WTC11 (cell line): ENCODE measurements around the gene MALSU1. TPM values are rescaled to one million over a fixed set of nuclear protein-coding genes. Genes with fewer than 3 reads are reported as not detected.

ENCODE experiments used
- ATAC-seq: fragments of 200-7000 bp; cut with Tn5 transposase; 2 replicates; pipeline ENCODE4 v1.10.0; 2021; ENCODE audit warnings: mild to moderate bottlenecking, moderate library complexity
- CTCF ChIA-PET: fragments of 300-600 bp; sonication (Branson Sonifier 250); formaldehyde crosslinking; loops from one replicate; lab custom pipeline; 2021; ENCODE audit warnings: antibody characterized with exemption; lab: Charles Lee
- POLR2A ChIA-PET: fragments of 350-600 bp; sonication (Branson Sonifier 250); formaldehyde crosslinking; loops from one replicate; lab custom pipeline; 2021; ENCODE audit warnings: antibody characterized with exemption; lab: Charles Lee
- DNase-seq: peaks from one replicate; pipeline ENCODE4 v3.0.0; 2021; ENCODE audit warnings: low spot score
- H3K27ac Mint-ChIP-seq: 2 replicates; pipeline ENCODE4 v1.8.0; 2021; ENCODE audit warnings: mixed read lengths
- H3K27me3 Mint-ChIP-seq: 2 replicates; pipeline ENCODE4 v1.8.0; 2021; ENCODE audit warnings: low read depth, mild to moderate bottlenecking, moderate library complexity, mixed read lengths
- H3K36me3 Mint-ChIP-seq: 2 replicates; pipeline ENCODE4 v1.8.0; 2021; ENCODE audit warnings: mixed read lengths
- H3K4me1 Mint-ChIP-seq: 2 replicates; pipeline ENCODE4 v1.8.0; 2022; ENCODE audit warnings: mixed read lengths
- H3K4me3 Mint-ChIP-seq: 2 replicates; pipeline ENCODE4 v1.8.0; 2021; ENCODE audit warnings: mild to moderate bottlenecking, moderate library complexity, mixed read lengths
- H3K9me3 Mint-ChIP-seq: 2 replicates; pipeline ENCODE4 v1.8.0; 2021; ENCODE audit warnings: mixed read lengths
- CREB1 ChIP-seq: sonication (generic); formaldehyde crosslinking; IDR thresholded peaks from 2 replicates; pipeline ENCODE4 v1.8.0; 2023; ENCODE audit warnings: mild to moderate bottlenecking, missing genetic modification reagents
- CREM ChIP-seq: sonication (generic); formaldehyde crosslinking; IDR thresholded peaks from 2 replicates; pipeline ENCODE4 v1.8.1; 2022; ENCODE audit warnings: mild to moderate bottlenecking, missing genetic modification reagents, moderate library complexity
- E2F1 ChIP-seq: sonication (generic); formaldehyde crosslinking; IDR thresholded peaks from 2 replicates; pipeline ENCODE4 v1.8.0; 2022; ENCODE audit warnings: mild to moderate bottlenecking, missing genetic modification reagents
- E2F5 ChIP-seq: sonication (generic); formaldehyde crosslinking; IDR thresholded peaks from 2 replicates; pipeline ENCODE4 v1.8.1; 2022; ENCODE audit warnings: mild to moderate bottlenecking, moderate library complexity, missing genetic modification reagents
- EMX1 ChIP-seq: fragments of 250-450 bp; sonication (Bioruptor Pico); IDR thresholded peaks from 2 replicates; pipeline ENCODE4 v1.8.0; 2021; ENCODE audit warnings: mild to moderate bottlenecking
- GABPB1 ChIP-seq: sonication (generic); formaldehyde crosslinking; IDR thresholded peaks from 2 replicates; pipeline ENCODE4 v1.8.1; 2023; ENCODE audit warnings: mild to moderate bottlenecking, missing genetic modification reagents
- IRF1 ChIP-seq: sonication (generic); formaldehyde crosslinking; IDR thresholded peaks from 2 replicates; pipeline ENCODE4 v1.8.0; 2023; ENCODE audit warnings: missing genetic modification reagents
- IRF2 ChIP-seq: sonication (generic); formaldehyde crosslinking; IDR thresholded peaks from 2 replicates; pipeline ENCODE4 v1.8.0; 2022; ENCODE audit warnings: low read depth, missing genetic modification reagents, borderline replicate concordance
- JAZF1 ChIP-seq: fragments of 250-450 bp; sonication (Bioruptor Pico); IDR thresholded peaks from 2 replicates; pipeline ENCODE4 v1.9.0; 2021; ENCODE audit warnings: moderate library complexity, mild to moderate bottlenecking, inconsistent platforms
- JUN ChIP-seq: sonication (generic); formaldehyde crosslinking; IDR thresholded peaks from 2 replicates; pipeline ENCODE4 v1.8.0; 2023; ENCODE audit warnings: mild to moderate bottlenecking, missing genetic modification reagents
- MLX ChIP-seq: sonication (generic); formaldehyde crosslinking; IDR thresholded peaks from 2 replicates; pipeline ENCODE4 v1.8.1; 2023; ENCODE audit warnings: mild to moderate bottlenecking, missing genetic modification reagents, moderate library complexity
- MYBL2 ChIP-seq: sonication (generic); formaldehyde crosslinking; IDR thresholded peaks from 2 replicates; pipeline ENCODE4 v1.8.1; 2023; ENCODE audit warnings: mild to moderate bottlenecking, moderate library complexity, missing genetic modification reagents
- RORB ChIP-seq: fragments of 250-450 bp; sonication (Bioruptor Pico); IDR thresholded peaks from 2 replicates; pipeline ENCODE4 v1.9.0; 2021; ENCODE audit warnings: mild to moderate bottlenecking
- SMAD3 ChIP-seq: sonication (generic); formaldehyde crosslinking; IDR thresholded peaks from 2 replicates; pipeline ENCODE4 v1.8.0; 2022; ENCODE audit warnings: missing genetic modification reagents, mild to moderate bottlenecking, borderline replicate concordance
- SP1 ChIP-seq: sonication (generic); formaldehyde crosslinking; conservative IDR thresholded peaks from 2 replicates; pipeline ENCODE4 v1.8.1; 2022; ENCODE audit warnings: missing genetic modification reagents
- TCF7 ChIP-seq: sonication (generic); formaldehyde crosslinking; IDR thresholded peaks from 2 replicates; pipeline ENCODE4 v1.8.0; 2022; ENCODE audit warnings: mild to moderate bottlenecking, low read depth, missing genetic modification reagents, moderate library complexity
- TP53 ChIP-seq: sonication (generic); formaldehyde crosslinking; IDR thresholded peaks from 2 replicates; pipeline ENCODE4 v1.8.1; 2023; ENCODE audit warnings: mild to moderate bottlenecking, missing genetic modification reagents
- ZNF121 ChIP-seq: sonication (generic); formaldehyde crosslinking; IDR thresholded peaks from 2 replicates; pipeline ENCODE4 v1.8.0; 2023; ENCODE audit warnings: missing genetic modification reagents
- ZNF232 ChIP-seq: sonication (generic); formaldehyde crosslinking; IDR thresholded peaks from 2 replicates; pipeline ENCODE4 v1.8.0; 2022; ENCODE audit warnings: mild to moderate bottlenecking, missing genetic modification reagents
- ZNF396 ChIP-seq: fragments of 250-450 bp; sonication (Bioruptor Pico); IDR thresholded peaks from 2 replicates; pipeline ENCODE4 v1.8.0; 2021; ENCODE audit warnings: mild to moderate bottlenecking, moderate library complexity, borderline replicate concordance
- ZNF423 ChIP-seq: fragments of 250-450 bp; sonication (Bioruptor Pico); IDR thresholded peaks from 2 replicates; pipeline ENCODE4 v2.1.2; 2022; ENCODE audit warnings: mild to moderate bottlenecking, moderate library complexity
- ZNF512 ChIP-seq: sonication (generic); formaldehyde crosslinking; IDR thresholded peaks from 2 replicates; pipeline ENCODE4 v1.8.1; 2022; ENCODE audit warnings: missing genetic modification reagents, borderline replicate concordance
- ZNF671 ChIP-seq: fragments of 250-450 bp; sonication (Bioruptor Pico); IDR thresholded peaks from 2 replicates; pipeline ENCODE4 v1.8.0; 2021; ENCODE audit warnings: mild to moderate bottlenecking
- total RNA-seq: library from RNA; stranded (reverse); gene quantifications from 3 replicates; pipeline ENCODE4 v1.2.3, GENCODE V29; 2021

MALSU1 gene
- total RNA-seq, 1 experiment from 2014 or later, result 81.5 TPM

- TF ChIP-seq JAZF1 (CRISPR knock-in tag), result no peak
- TF ChIP-seq E2F5, result no peak
- TF ChIP-seq ZNF423 (CRISPR knock-in tag), result no peak
Measured at GRCh38 chr7:23333671-23334246, 34.6 kb downstream of the MALSU1 start (continued).

GRCh38 chr7:23334482-23335056 is 35.4 kb downstream of the MALSU1 start:
- H3K4me1 Mint-ChIP-seq, result no peaks in the 10 kb centered on the region
- H3K4me3 Mint-ChIP-seq, result no peak overlapping the region
- no peak for ATAC-seq
- no peaks in the 10 kb centered on the region for H3K9me3 Mint-ChIP-seq
- ChIA-PET CTCF (interaction anchor here (1.2 kb wide), 1 partner anchor 212 kb away, joined by 3 read pairs; no protein-coding TSS in a partner anchor), POLR2A (no interaction called here)
- H3K27ac Mint-ChIP-seq, result peak overlapping the region; percentile 84; the same call in 1 of the 2 replicates
- DNase-seq, result no peak
- TF ChIP-seq JUN (CRISPR knock-in tag) (no peak), GABPB1 (CRISPR knock-in tag) (peak; percentile 46; the same call in 1 of the 2 replicates), TCF7 (no peak), CREB1 (CRISPR knock-in tag) (no peak), CREM (no peak), ZNF396 (CRISPR knock-in tag) (no peak)
- TF ChIP-seq, all 79 proteins: peak for 1
- Mint-ChIP-seq H3K36me3 (peaks cover 85% of the 10 kb centered on the region), H3K27me3 (no peaks in the 10 kb centered on the region)

- Mint-ChIP-seq H3K27ac (no peak overlapping the region), H3K27me3 (no peaks in the 10 kb centered on the region), H3K36me3 (peaks cover 87% of the 10 kb centered on the region), H3K4me1 (no peaks in the 10 kb centered on the region), H3K9me3 (no peaks in the 10 kb centered on the region), H3K4me3 (no peak overlapping the region)
- ChIA-PET POLR2A (interaction anchor here (0.7 kb wide), 1 partner anchor 14 kb away, joined by 4 read pairs; no protein-coding TSS in a partner anchor), CTCF (no interaction called here)
- DNase-seq (no peak), ATAC-seq (no peak)
- no peak for TF ChIP-seq SMAD3 (CRISPR knock-in tag)
- TF ChIP-seq IRF2, result no peak
- no peak for TF ChIP-seq SP1
- TF ChIP-seq ZNF512, result no peak
- TF ChIP-seq IRF1, result no peak
- no peak for TF ChIP-seq ZNF232
- TF ChIP-seq E2F1 (CRISPR knock-in tag), result no peak
- TF ChIP-seq MLX (CRISPR knock-in tag), result no peak
- TF ChIP-seq ZNF671 (CRISPR knock-in tag), result no peak
- TF ChIP-seq ZNF121 (CRISPR knock-in tag), result no peak
- TF ChIP-seq EMX1 (CRISPR knock-in tag), result no peak
- TF ChIP-seq TP53 (CRISPR knock-in tag), result no peak
- no peak for TF ChIP-seq MYBL2 (CRISPR knock-in tag)
- no peak for TF ChIP-seq RORB
Measured at GRCh38 chr7:23335136-23335535, 36.0 kb downstream of the MALSU1 start.
